D721Med (cell line): ENCODE results near the gene ARID5A.

Source experiments
- DNase-seq: peaks from one replicate; pipeline ENCODE4 v3.0.0; 2011; ENCODE audit warnings: low spot score; ENCODE audit not compliant: insufficient read length
- FAIRE-seq: peaks from 2 replicates; lab custom pipeline; 2011; peaks lifted over from hg19 to GRCh38; lab: Jason Lieb, UNC
- TF ChIP-seq, protein P1 (sequence below): IDR thresholded peaks from 2 replicates; pipeline ENCODE4 v1.5.1; 2012; ENCODE audit warnings: mild to moderate bottlenecking, control low read depth; ENCODE audit not compliant: insufficient read depth; ENCODE audit errors: missing control alignments

ARID5A gene

DNA sequence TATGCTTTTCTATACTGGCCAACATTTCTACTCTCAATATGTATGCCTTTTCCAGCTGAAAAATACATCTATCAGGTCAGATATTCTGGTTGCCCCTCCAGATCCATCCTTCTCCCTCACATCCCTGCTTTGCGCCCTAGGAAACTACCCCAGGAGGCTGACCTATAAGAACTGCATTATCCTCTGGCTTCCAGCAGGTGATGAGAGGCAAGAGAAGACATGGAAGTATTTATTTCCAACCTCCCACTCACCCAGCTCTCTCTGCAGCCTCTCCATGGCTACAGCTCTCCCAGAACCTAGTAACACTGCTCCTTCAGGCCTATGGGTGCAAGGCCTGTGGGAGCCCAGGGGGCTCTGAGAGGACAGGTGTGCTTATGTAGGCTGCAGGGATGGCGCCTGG lies 42.9 kb downstream of the ARID5A start:
- TF ChIP-seq, protein P1, sequence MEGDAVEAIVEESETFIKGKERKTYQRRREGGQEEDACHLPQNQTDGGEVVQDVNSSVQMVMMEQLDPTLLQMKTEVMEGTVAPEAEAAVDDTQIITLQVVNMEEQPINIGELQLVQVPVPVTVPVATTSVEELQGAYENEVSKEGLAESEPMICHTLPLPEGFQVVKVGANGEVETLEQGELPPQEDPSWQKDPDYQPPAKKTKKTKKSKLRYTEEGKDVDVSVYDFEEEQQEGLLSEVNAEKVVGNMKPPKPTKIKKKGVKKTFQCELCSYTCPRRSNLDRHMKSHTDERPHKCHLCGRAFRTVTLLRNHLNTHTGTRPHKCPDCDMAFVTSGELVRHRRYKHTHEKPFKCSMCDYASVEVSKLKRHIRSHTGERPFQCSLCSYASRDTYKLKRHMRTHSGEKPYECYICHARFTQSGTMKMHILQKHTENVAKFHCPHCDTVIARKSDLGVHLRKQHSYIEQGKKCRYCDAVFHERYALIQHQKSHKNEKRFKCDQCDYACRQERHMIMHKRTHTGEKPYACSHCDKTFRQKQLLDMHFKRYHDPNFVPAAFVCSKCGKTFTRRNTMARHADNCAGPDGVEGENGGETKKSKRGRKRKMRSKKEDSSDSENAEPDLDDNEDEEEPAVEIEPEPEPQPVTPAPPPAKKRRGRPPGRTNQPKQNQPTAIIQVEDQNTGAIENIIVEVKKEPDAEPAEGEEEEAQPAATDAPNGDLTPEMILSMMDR, result no peak
- FAIRE-seq (no peak), DNase-seq (no peak)

DNA sequence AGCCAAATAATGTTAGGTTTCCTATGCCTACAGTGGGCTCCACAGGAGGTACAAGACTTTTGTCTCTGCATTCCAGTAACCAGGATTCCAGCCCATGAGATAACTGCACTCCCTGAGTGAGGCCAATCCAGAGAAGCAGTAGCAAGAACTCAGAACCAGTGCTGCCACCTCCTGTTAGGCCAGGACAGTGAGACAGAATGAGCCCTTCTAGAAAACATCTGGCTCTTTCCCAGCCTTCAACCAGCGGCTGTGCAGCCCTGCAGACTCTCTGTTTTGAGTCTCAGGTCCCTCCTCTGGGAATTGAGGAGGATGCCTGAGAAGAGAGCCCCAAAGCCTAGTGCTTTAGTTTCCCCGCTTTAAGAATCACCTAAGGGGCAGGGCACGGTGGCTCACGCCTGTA lies 44.2 kb downstream of the ARID5A start:
- DNase-seq (no peak), FAIRE-seq (no peak)
- TF ChIP-seq, protein P1, result no peak

DNA sequence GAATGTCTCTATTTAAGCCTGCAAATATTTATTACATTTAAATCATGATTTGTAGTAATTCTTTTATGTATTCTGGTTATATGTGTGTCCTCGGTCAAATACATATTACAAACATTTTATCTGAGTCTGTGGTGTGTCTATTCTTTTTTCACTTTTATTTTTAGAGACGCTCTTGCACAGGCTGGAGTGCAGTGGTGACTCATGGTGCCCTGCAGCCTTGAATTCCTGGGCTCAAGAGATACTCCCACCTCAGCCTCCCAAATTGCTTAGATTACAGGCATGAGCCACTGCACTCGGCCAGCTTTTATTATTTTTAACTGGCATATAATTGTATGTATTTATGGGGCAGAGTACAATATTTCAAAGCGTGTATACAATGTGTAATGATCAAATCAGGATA lies 47.5 kb downstream of the ARID5A start:
- TF ChIP-seq, protein P1, result no peak
- FAIRE-seq (no peak), DNase-seq (no peak)

DNA sequence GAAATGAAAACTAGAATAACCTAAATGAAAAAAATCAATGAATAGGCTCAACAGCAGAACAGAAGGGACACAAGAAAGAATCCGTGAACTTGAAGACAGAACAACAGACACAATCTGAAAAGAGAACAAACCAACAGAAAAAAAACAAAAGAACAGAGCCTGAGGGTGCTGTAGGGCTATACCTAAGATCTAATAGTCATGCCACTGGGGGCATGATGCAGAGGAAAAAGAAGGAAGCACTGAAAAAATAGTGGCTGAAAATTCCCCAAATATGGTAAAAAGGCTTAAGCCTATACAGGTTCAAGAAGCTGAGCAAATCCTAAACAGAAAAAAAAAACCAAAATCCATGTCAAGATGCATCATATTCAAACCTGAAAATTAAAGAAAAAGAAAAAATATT lies 51.3 kb downstream of the ARID5A start:
- no peak for FAIRE-seq
- DNase-seq, result no peak
- TF ChIP-seq, protein P1, result no peak

DNA sequence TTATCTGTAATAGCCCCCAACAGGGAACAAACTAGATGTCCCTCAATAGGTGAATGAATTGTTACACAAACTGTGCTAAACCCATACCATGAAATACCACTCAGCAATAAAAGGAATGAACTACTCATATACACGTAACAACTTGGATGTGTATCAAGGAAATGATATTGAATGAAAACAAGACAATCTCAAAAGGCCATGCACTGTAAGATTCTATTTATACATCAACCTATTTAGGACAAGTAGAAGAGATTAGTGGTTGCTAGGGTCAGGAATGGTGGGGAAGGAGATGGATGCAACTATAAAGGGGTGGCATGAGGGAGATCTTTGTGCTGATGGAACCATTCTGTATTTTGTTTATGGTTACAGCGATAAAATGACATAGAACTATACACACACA lies 54.5 kb downstream of the ARID5A start:
- TF ChIP-seq, protein P1, result no peak
- no peak for DNase-seq
- FAIRE-seq, result no peak

DNA sequence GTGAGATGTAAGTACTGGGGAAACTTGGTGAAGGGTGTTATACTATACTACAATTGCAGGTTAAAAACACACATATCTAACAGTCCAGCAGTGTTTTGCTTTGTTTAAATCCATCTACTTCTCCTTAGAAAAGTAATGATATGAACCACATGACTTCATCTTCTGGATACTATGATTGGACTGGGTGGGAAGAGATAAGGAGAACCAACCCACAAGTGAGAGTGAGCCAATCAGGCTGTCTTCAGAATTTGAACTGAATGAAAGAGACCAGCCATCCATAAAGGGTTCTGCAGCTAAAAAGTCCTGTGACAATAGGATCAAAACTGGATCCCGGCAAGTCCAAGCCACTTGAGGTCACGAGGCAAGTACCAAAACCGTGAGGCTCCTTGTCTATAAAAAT lies 54.9 kb downstream of the ARID5A start:
- FAIRE-seq (no peak), DNase-seq (no peak)
- TF ChIP-seq, protein P1, result no peak

DNA sequence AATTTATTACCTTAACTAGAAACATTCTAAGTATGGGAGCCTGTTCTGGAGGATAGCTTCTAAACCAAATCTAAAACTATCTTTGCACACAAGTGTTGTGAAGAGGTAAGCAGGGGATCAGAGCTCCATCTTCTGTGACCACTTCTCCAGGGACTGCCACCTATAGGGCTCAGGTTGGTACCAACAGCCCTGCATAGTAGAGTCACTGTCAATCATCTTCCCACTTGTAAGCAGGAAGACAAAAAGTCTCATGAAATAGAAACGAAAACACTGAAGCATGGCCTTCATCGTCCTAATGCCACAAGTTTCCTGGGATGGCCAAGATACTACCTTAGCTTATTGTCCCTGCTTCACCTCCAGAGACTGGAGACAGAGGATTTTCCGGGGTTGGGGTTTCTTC lies 57.7 kb downstream of the ARID5A start:
- no peak for FAIRE-seq
- DNase-seq, result no peak
- TF ChIP-seq, protein P1, result no peak
